WI38 (cell line): ENCODE measurements around the gene BCORL1.

ENCODE experiments used
- H3K4me3 ChIP-seq: 2 replicates; pipeline ENCODE4 v1.5.1; 2011; ENCODE audit warnings: low read depth, mild to moderate bottlenecking, control low read depth, low read length
- TF ChIP-seq, protein P1 (sequence below): IDR thresholded peaks from 2 replicates; pipeline ENCODE4 v1.5.1; 2012; ENCODE audit warnings: low read depth, mild to moderate bottlenecking, control low read depth, low read length

The BCORL1 gene

DNA sequence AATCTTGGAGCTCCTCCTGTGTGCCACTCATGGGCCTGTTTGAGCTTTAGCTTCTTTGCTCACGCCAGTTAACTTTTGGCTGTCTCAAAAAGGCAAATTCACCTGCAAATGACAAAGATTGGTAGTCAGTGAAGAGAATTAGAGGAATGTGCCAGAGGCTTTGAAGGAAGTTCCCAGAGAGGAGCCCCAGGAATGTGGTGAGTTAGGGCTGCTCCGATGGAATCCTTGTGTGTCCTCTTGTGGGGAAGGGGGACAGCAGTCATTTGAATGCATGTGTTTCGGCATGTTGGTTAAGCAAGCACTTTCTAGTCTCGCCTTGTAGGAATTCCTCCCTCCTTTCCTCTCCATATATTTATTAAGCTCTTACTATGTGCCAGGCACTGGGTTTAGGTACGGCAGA lies 65.0 kb downstream of the BCORL1 start:
- TF ChIP-seq, protein P1, sequence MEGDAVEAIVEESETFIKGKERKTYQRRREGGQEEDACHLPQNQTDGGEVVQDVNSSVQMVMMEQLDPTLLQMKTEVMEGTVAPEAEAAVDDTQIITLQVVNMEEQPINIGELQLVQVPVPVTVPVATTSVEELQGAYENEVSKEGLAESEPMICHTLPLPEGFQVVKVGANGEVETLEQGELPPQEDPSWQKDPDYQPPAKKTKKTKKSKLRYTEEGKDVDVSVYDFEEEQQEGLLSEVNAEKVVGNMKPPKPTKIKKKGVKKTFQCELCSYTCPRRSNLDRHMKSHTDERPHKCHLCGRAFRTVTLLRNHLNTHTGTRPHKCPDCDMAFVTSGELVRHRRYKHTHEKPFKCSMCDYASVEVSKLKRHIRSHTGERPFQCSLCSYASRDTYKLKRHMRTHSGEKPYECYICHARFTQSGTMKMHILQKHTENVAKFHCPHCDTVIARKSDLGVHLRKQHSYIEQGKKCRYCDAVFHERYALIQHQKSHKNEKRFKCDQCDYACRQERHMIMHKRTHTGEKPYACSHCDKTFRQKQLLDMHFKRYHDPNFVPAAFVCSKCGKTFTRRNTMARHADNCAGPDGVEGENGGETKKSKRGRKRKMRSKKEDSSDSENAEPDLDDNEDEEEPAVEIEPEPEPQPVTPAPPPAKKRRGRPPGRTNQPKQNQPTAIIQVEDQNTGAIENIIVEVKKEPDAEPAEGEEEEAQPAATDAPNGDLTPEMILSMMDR = no peak
- H3K4me3 ChIP-seq = no peak overlapping the region

DNA sequence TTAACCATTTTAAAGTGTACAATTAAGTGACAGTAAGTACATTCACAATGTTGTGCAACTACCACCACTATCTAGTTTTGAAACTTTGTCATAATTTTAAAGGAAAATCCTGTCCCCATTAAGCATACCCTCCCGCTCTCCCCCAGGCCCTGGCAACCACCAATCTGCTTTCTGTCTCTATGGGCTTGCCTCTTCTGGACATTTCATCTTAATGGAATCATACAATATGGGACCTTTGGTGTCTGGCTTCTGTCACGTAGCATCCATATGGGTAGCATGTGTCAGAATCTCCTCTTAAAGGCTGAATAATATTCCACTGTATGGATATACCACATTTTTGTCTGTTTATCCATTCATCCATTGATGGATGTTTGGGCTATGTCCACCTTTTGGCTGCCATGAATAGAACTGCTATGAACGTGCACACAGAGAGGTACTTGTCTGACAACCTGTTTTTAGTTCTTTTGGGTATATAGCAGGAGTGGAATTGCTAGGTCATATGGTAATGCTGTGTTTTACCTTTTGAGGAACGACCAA lies 66.3 kb downstream of the BCORL1 start:
- TF ChIP-seq, protein P1 = no peak
- H3K4me3 ChIP-seq = no peak overlapping the region

DNA sequence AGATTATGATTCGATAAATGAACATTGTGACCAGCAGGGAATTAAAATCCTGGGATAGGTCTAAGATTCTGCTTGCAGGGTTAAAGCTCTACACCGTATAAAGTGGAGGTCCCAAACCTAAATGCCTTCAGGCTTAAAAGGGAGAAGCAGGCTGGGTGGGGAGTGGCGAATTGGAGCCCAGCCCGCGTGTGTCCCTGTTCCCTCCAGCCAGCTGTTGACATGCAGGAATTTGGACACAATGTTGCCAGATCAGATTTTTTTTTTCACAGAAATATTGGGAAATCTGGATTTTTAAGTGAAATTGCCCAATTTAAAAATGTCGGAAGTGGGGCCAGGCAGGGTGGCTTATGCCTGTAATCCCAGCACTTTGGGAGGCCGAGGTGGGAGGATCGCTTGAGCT lies 67.4 kb downstream of the BCORL1 start:
- no peak overlapping the region for H3K4me3 ChIP-seq
- TF ChIP-seq, protein P1 = no peak

DNA sequence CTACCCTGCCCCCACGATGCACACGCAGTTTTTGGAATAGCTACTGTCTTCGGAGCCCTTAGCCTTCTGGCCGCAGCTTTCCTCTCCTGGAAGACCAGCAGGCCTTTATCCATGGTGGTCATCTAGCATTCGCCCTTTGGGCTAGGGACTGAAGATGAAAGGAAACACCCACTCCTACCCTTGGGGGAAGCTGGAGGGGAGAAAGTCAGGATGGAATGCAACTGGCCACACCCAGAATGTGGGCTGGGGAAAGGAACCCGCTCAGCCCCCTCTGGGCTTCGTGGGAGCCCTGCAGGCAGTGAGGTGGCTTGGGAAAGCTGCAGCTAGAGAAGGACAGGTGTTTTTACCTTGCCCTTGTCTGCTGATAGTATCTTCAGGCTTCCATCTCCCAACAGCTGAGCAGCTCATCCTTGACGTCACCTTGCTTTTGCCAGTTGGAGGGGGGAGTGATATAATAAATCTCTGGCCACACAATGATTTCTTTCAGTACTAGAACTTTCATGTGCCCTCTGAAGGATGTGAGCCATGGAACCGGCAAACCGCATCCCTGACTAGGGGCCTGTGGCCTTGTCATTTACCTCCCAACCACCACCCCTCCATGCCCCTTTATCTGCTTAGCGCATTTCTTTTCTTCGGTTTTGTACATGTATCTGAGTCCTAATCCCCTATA lies 68.9 kb downstream of the BCORL1 start:
- H3K4me3 ChIP-seq = no peak overlapping the region
- TF ChIP-seq, protein P1 = no peak

DNA sequence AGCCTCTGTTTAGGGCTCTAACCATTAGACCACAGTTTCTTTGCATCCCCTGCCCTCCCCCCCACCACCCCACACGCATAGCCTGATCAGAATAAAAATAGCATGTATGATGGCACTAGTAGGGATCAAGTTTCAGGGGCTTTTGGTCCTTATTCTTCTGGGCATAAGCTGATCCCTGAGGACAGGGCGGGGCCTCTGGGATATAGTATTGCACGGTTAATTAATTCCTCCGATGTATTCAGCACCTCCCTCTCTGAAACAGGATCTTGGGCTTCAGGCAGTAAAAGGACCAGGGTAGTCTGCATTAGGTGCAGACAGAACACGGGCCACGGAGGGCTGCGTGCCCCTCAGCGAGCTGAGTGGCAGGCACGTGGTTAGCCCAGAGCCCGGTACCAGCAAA lies 70.8 kb downstream of the BCORL1 start:
- TF ChIP-seq, protein P1 = no peak

DNA sequence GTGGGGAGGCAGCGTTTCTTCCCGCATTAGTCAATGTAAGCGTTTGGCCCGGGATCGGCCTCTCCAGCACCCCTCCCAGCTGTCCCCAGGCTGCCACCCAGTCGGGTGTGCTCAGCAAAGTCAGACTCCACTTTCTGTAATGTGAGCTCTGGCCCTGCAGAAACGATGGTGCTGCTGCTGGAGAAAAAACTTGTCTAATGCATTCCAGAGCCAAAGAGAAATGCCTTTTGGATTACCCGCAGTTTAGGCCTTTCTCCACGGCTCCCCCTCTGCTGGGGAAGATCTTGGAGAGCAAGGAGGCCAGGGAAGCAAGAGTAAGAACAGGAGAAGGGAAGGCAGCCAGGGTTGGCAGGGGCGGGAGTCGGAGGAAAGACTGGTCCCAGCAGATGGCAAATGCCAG lies 72.7 kb downstream of the BCORL1 start:
- H3K4me3 ChIP-seq = no peak overlapping the region
- TF ChIP-seq, protein P1 = no peak

More for the DNA sequence above, 70.8 kb downstream of the BCORL1 start:
- H3K4me3 ChIP-seq = no peak overlapping the region

- TF ChIP-seq, protein P1 = no peak
- no peak overlapping the region for H3K4me3 ChIP-seq
These were observed 73.5 kb downstream of the BCORL1 start for GRCh38 chrX:130055899-130056298.
